ENCODE data around the gene OR52K2.
"Not testable (repeated sequence)": the region's sequence is repeated elsewhere in the genome, so short reads cannot be mapped to it uniquely, and the experiment has no call there.

OR52K2 gene

GRCh38 chr11:4479644-4480043 lies 30.5 kb downstream of the OR52K2 start:
- no peak overlapping the region for H3K4me3 ChIP-seq (ENCODE audit: low read depth, low read length)

- no peak overlapping the region for H3K4me3 ChIP-seq (ENCODE audit: low read depth, low read length)
Observed at GRCh38 chr11:4480577-4481239, 31.6 kb downstream of the OR52K2 start.

- H3K4me3 ChIP-seq (ENCODE audit: low read depth, low read length), result no peak overlapping the region
Observed at GRCh38 chr11:4481240-4481582, 32.1 kb downstream of the OR52K2 start.

GRCh38 chr11:4482445-4482844 lies 33.4 kb downstream of the OR52K2 start, which contains the start of gene OR52K1:
Gene OR52K1 (plus strand): TSS chr11:4482646. CDS start chr11:4488901, 6,255 bp downstream.
- H3K4me3 ChIP-seq (ENCODE audit: low read depth, low read length), result no peak within 1 kb of the TSS

- no peak overlapping the region for H3K4me3 ChIP-seq (ENCODE audit: low read depth, low read length)
Observed at GRCh38 chr11:4484310-4484709, 35.2 kb downstream of the OR52K2 start.

- H3K4me3 ChIP-seq (ENCODE audit: low read depth, low read length), result not testable (repeated sequence)
Observed at GRCh38 chr11:4491405-4491804, 42.3 kb downstream of the OR52K2 start.

GRCh38 chr11:4491878-4492606 lies 42.9 kb downstream of the OR52K2 start:
- no peak overlapping the region for H3K4me3 ChIP-seq (ENCODE audit: low read depth, low read length)

- no peak overlapping the region for H3K4me3 ChIP-seq (ENCODE audit: low read depth, low read length)
Observed at GRCh38 chr11:4493480-4493818, 44.4 kb downstream of the OR52K2 start.

GRCh38 chr11:4495487-4495886 lies 46.4 kb downstream of the OR52K2 start:
- H3K4me3 ChIP-seq (ENCODE audit: low read depth, low read length), result no peak overlapping the region

GRCh38 chr11:4495986-4496385 lies 46.9 kb downstream of the OR52K2 start:
- no peak overlapping the region for H3K4me3 ChIP-seq (ENCODE audit: low read depth, low read length)

GRCh38 chr11:4496557-4497248 lies 47.6 kb downstream of the OR52K2 start:
- no peak overlapping the region for H3K4me3 ChIP-seq (ENCODE audit: low read depth, low read length)
